Osteocyte (in vitro differentiated cells): ENCODE data around the gene KRTAP5-2. TPM values are rescaled to one million over a fixed set of nuclear protein-coding genes. Genes with fewer than 3 reads are reported as not detected.
"Not testable (repeated sequence)": the region's sequence is repeated elsewhere in the genome, so short reads cannot be mapped to it uniquely, and the experiment has no call there.

Experiments
- DNase-seq: peaks from one replicate; pipeline ENCODE4 v3.0.0; 2021; ENCODE audit warnings: mixed read lengths; ENCODE audit not compliant: unreplicated experiment; ENCODE audit errors: extremely low spot score
- H3K27ac Mint-ChIP-seq: one replicate; pipeline ENCODE4 v1.8.0; 2021; ENCODE audit warnings: mild to moderate bottlenecking, mixed read lengths; ENCODE audit not compliant: unreplicated experiment
- H3K27me3 Mint-ChIP-seq: one replicate; pipeline ENCODE4 v1.8.0; 2021; ENCODE audit warnings: mixed read lengths; ENCODE audit not compliant: unreplicated experiment
- H3K36me3 Mint-ChIP-seq: one replicate; pipeline ENCODE4 v1.8.0; 2021; ENCODE audit warnings: mixed read lengths; ENCODE audit not compliant: unreplicated experiment
- H3K4me1 Mint-ChIP-seq: one replicate; pipeline ENCODE4 v1.8.0; 2021; ENCODE audit warnings: mixed read lengths; ENCODE audit not compliant: unreplicated experiment
- H3K4me3 Mint-ChIP-seq: one replicate; pipeline ENCODE4 v1.8.0; 2021; ENCODE audit warnings: mild to moderate bottlenecking, moderate library complexity, mixed read lengths; ENCODE audit not compliant: unreplicated experiment
- H3K9me3 Mint-ChIP-seq: one replicate; pipeline ENCODE4 v1.8.0; 2021; ENCODE audit warnings: mixed read lengths; ENCODE audit not compliant: unreplicated experiment
- total RNA-seq: library from RNA; stranded (reverse); gene quantifications from 2 replicates; pipeline ENCODE4 v1.2.1, GENCODE V29; 2021
- TF ChIP-seq, protein P1 (sequence below): fragments of 200-600 bp; sonication (generic); IDR thresholded peaks from 2 replicates; pipeline ENCODE4 v1.5.0; 2021; ENCODE audit warnings: antibody characterized with exemption, mild to moderate bottlenecking, moderate library complexity

KRTAP5-2 gene
- total RNA-seq, 1 donor from 2014 or later = not detected

DNA sequence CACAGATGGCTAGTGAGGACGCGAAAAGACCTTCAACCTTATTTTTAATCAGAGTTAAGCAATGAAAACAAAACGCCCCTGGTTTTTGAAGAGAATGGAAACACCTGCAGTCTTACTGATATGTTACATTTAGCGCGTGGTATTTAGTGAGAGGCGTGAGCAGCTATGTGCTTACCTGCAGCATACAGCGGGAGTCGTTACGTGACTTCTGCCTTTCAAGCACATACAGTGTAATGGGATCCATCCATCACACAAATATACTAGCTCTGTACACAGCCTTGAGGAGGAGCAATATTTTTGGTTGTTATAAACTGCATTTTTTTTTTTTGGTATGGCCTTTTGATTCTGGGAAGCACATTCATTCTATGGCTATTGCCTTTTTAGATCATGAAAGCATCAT is 5.5 kb downstream of the KRTAP5-2 start:
- Mint-ChIP-seq H3K36me3 (no peaks in the 10 kb centered on the region), H3K27me3 (peaks cover 73% of the 10 kb centered on the region), H3K27ac (no peak overlapping the region), H3K4me3 (no peak overlapping the region), H3K4me1 (peaks cover 4% of the 10 kb centered on the region), H3K9me3 (no peaks in the 10 kb centered on the region)
- no peak for DNase-seq
- TF ChIP-seq, protein P1, sequence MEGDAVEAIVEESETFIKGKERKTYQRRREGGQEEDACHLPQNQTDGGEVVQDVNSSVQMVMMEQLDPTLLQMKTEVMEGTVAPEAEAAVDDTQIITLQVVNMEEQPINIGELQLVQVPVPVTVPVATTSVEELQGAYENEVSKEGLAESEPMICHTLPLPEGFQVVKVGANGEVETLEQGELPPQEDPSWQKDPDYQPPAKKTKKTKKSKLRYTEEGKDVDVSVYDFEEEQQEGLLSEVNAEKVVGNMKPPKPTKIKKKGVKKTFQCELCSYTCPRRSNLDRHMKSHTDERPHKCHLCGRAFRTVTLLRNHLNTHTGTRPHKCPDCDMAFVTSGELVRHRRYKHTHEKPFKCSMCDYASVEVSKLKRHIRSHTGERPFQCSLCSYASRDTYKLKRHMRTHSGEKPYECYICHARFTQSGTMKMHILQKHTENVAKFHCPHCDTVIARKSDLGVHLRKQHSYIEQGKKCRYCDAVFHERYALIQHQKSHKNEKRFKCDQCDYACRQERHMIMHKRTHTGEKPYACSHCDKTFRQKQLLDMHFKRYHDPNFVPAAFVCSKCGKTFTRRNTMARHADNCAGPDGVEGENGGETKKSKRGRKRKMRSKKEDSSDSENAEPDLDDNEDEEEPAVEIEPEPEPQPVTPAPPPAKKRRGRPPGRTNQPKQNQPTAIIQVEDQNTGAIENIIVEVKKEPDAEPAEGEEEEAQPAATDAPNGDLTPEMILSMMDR = no peak

DNA sequence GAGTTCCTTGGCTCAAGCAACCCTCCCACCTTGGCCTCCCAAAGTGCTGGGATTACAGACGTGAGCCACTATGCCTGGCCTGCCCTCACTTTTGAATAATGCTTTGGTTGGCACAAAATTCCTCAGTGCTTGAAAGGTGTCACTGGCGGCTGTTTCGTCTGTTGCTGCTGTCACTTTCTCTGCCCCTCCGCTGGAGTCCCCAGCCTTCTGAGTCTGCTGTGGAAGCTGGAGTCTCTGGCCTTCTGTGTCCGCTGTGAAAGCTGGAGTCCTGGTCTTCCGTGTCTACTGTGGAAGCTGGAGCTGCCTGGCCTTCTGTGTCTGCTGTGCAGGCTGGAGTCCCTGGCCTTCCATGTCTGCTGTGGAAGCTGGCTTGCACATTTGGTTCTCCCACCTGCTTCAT is 8.1 kb downstream of the KRTAP5-2 start:
- no peak overlapping the region for H3K27ac Mint-ChIP-seq
- no peaks in the 10 kb centered on the region for H3K36me3 Mint-ChIP-seq
- H3K4me3 Mint-ChIP-seq = no peak overlapping the region
- H3K9me3 Mint-ChIP-seq = no peaks in the 10 kb centered on the region
- peaks cover 4% of the 10 kb centered on the region for H3K4me1 Mint-ChIP-seq
- no peak for DNase-seq
- H3K27me3 Mint-ChIP-seq = peaks cover 51% of the 10 kb centered on the region
- TF ChIP-seq, protein P1 = no peak

DNA sequence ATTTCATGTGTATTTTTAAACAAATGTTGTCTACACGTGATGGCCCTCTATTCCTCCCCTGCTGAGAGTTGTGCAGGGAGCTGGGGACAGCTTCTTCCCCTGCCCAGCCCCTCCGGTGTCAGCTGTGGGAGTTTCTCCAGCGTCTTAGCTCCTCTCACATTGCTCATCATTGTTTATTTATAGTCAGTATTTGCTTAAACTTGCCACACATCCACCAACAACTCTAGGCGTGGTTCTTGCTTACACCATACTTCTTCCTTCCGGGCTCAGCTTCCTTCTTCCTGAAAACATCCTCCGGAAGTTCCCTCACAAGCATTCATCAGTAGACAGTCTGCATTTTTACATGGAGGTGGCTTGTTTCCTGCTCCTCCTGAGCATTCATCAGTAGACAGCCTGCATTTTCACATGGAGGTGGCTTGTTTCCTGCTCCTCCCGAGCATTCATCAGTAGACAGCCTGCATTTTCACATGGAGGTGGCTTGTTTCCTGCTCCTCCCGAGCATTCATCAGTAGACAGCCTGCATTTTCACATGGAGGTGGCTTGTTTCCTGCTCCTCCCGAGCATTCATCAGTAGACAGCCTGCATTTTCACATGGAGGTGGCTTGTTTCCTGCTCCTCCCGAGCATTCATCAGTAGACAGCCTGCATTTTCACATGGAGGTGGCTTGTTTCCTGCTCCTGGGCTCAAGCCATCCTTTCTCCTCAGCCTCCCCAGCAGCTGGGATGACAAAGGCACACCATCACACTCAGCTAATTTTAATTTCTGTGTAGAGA is 8.7 kb downstream of the KRTAP5-2 start:
- not testable (repeated sequence) for H3K4me1 Mint-ChIP-seq, H3K36me3 Mint-ChIP-seq, H3K9me3 Mint-ChIP-seq, H3K4me3 Mint-ChIP-seq, H3K27ac Mint-ChIP-seq, DNase-seq
- peaks cover 44% of the 10 kb centered on the region for H3K27me3 Mint-ChIP-seq

DNA sequence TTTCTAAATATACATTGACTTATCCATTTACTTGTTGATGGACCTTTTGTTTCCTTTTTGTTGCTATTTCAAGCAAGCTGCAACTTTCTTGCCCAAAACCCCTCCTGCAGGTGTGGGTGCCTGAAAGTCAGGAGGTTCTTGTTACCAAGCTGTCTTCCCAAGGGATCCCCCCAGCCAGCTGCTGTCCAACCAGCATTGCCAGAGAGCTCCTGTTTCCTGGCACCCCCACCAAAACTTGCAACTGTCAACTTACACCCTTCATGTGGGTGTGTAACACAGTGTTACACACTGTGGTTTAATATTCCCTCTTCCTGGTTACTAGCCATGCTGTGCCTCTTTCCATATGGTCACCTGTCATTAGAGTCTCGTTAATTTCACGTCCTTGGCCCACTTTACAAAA is 11.4 kb downstream of the KRTAP5-2 start:
- H3K27me3 Mint-ChIP-seq = peaks cover 21% of the 10 kb centered on the region
- TF ChIP-seq, protein P1 = no peak
- no peaks in the 10 kb centered on the region for H3K36me3 Mint-ChIP-seq
- no peak overlapping the region for H3K27ac Mint-ChIP-seq
- H3K4me1 Mint-ChIP-seq = peaks cover 4% of the 10 kb centered on the region
- no peak overlapping the region for H3K4me3 Mint-ChIP-seq
- H3K9me3 Mint-ChIP-seq = no peaks in the 10 kb centered on the region
- no peak for DNase-seq

DNA sequence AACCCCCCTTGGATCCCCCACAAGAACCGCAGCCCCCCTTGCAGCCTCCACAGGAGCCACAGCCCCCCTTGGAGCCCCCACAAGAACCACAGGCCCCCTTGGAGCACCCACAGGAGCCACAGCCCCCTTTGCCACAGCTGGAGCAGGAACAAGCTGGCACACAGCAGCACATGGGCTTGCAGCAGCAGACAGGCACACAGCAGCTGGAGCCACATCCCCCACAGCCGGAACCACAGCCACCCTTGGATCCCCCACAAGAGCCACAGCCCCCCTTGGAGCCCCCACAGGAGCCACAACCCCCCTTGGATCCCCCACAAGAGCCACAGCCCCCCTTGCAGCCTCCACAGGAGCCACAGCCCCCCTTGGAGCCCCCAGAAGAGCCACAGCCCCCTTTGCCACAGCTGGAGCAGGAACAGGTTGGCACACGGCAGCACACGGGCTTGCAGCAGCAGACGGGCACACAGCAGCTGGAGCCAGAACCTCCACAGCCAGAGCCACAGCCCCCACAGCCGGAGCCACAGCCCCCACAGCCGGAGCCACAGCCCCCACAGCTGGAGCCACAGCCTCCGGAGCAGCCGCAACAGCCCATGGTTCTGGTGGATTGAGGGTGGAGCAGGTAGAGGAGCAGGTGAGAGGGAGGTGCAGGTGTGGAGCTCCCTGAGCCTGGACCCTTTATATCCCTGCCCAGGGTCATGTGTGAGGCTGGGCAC is 13.3 kb downstream of the KRTAP5-2 start, which contains the start of gene KRTAP5-1:
KRTAP5-1 (minus strand) TSS at position 623 of the 710 bp plus-strand sequence; CDS start at position 589, 34 bp downstream.
- H3K4me1 Mint-ChIP-seq, H3K4me3 Mint-ChIP-seq, DNase-seq, H3K36me3 Mint-ChIP-seq, H3K9me3 Mint-ChIP-seq, H3K27ac Mint-ChIP-seq: not testable (repeated sequence)
- H3K27me3 Mint-ChIP-seq = peaks cover 17% of the 10 kb centered on the region

DNA sequence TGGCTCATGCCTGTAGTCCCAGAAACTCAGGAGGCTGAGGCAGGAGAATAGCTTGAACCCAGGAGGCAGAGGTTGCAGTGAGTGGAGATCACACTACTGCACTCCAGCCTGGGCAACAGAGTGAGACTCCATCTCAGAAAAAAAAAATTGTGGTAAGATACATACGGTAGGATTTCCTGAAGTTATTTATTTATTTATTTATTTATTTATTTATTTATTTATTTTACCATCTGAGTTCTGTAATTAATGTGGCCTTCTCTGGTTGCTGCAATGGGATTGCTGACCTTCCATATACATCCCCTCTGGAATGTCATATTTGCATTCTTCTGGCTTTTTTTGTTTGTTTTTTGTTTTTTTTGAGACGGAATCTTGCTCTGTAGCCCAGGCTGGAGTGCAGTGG is 15.2 kb downstream of the KRTAP5-2 start:
- not testable (repeated sequence) for H3K4me3 Mint-ChIP-seq, DNase-seq, H3K27ac Mint-ChIP-seq, H3K36me3 Mint-ChIP-seq, H3K27me3 Mint-ChIP-seq, H3K4me1 Mint-ChIP-seq
- H3K9me3 Mint-ChIP-seq = peaks cover 13% of the 10 kb centered on the region
